ENCODE data around the gene SCO2.

The SCO2 gene

GRCh38 chr22:50518606-50519005 is 6.8 kb downstream of the SCO2 start:
- DNase-seq, result no peak

GRCh38 chr22:50517495-50518260 is 7.7 kb downstream of the SCO2 start:
- no peak for DNase-seq

GRCh38 chr22:50516891-50517290 is 8.5 kb downstream of the SCO2 start:
- DNase-seq, result no peak

- DNase-seq, result no peak
Observed at GRCh38 chr22:50516068-50516467, 9.3 kb downstream of the SCO2 start.

GRCh38 chr22:50513175-50513574 is 12.2 kb downstream of the SCO2 start:
- DNase-seq, result no peak

GRCh38 chr22:50508897-50509296 is 16.5 kb downstream of the SCO2 start:
- DNase-seq, result no peak

GRCh38 chr22:50507991-50508884 is 17.2 kb downstream of the SCO2 start, which contains the start of gene NCAPH2:
Gene NCAPH2 (plus strand): TSS chr22:50508224. CDS start chr22:50508338, 114 bp downstream.
- peak; percentile 100 for DNase-seq

- peak; percentile 100 for DNase-seq
Observed at GRCh38 chr22:50507421-50507990, 17.9 kb downstream of the SCO2 start, which contains the start of gene LMF2. Gene LMF2 (minus strand): TSS chr22:50507702. CDS start chr22:50507675, 27 bp downstream.

GRCh38 chr22:50506611-50507420 is 18.6 kb downstream of the SCO2 start:
- no peak for DNase-seq

- DNase-seq, result no peak
Observed at GRCh38 chr22:50505776-50506610, 19.4 kb downstream of the SCO2 start.

- DNase-seq, result no peak
Observed at GRCh38 chr22:50505276-50505775, 20.1 kb downstream of the SCO2 start.

GRCh38 chr22:50504369-50505211 is 20.8 kb downstream of the SCO2 start:
- DNase-seq, result no peak

- DNase-seq, result no peak
Observed at GRCh38 chr22:50503475-50504145, 21.8 kb downstream of the SCO2 start.

GRCh38 chr22:50502628-50503474 is 22.5 kb downstream of the SCO2 start:
- DNase-seq, result no peak

- no peak for DNase-seq
Observed at GRCh38 chr22:50502096-50502495, 23.3 kb downstream of the SCO2 start.

- no peak for DNase-seq
Observed at GRCh38 chr22:50500452-50500851, 24.9 kb downstream of the SCO2 start.

- no peak for DNase-seq
Observed at GRCh38 chr22:50498322-50498890, 27.0 kb downstream of the SCO2 start.

GRCh38 chr22:50497093-50497492 is 28.3 kb downstream of the SCO2 start:
- no peak for DNase-seq

All from activated gamma-delta T cell (primary cell).